Measurements from ENCODE around the gene PWWP2A. TPM values are rescaled to one million over a fixed set of nuclear protein-coding genes. Genes with fewer than 3 reads are reported as not detected.

The PWWP2A gene
- total and polyA plus RNA-seq, 2 of the 8 experiments (the other 6 are each of a cell fraction or from before 2014, with no cell fraction given) = 18.5 to 63.0 TPM

DNA sequence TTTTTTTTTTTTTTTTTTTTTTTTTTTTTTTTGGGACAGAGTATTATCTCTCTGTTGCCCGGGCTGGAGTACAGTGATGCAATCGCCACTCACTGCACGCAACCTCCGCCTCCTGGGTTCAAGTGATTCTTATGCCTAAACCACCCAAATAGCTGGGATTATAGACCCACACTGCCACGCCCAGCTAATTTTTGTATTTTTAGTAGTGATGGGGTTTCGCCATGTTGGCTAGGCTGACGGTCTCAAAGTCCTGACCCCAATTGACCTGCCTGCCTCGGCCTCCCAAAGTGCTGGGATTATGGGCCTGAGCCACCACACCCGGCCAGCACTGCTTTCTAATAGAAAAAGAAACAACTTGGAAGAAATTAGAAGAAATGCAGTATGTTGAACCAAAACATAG is 71.1 kb downstream of the PWWP2A start:
- Histone ChIP-seq H3K4me1 (replicated peaks in 1 of 4; ENCODE audit: control insufficient read depth in 3 of 4, insufficient read depth in 4 of 4, low read length in 3 of 4) (peaks cover 5 to 13% (median 9%) of the 10 kb centered on the region in 4 experiments; a peak in 5 of 7 replicates), H2BK5ac (ENCODE audit: low read depth, low read length) (no peak overlapping the region), H2AFZ (ENCODE audit: low read length) (no peak overlapping the region), H4K91ac (replicated peaks; ENCODE audit: insufficient read length, low read length) (no peak overlapping the region), H3K4ac (replicated peaks; ENCODE audit: insufficient read length, low read depth, low read length) (no peak overlapping the region), H2BK12ac (ENCODE audit: low read depth, low read length) (no peak overlapping the region), H2BK20ac (ENCODE audit: low read length) (no peak overlapping the region), H3K23ac (ENCODE audit: insufficient read length) (no peak overlapping the region), H2BK15ac (ENCODE audit: low read length) (no peak overlapping the region), H3K79me2 (ENCODE audit: control insufficient read depth in 1 of 2, insufficient read depth in 2 of 2, low read length in 2 of 2) (no peaks in the 10 kb centered on the region), H3K4me2 (ENCODE audit: insufficient read depth in 1 of 2, low read depth in 2 of 2, low read length in 2 of 2) (no peak overlapping the region), H3K23me2 (ENCODE audit: low read depth, low read length) (no peaks in the 10 kb centered on the region; the same call in 1 of the 2 replicates), H4K20me1 (replicated peaks in 1 of 2; ENCODE audit: control insufficient read depth in 1 of 2, insufficient read depth in 2 of 2, low read length in 2 of 2) (peaks cover 2% of the 10 kb centered on the region in 2 experiments), H4K5ac (ENCODE audit: insufficient read length, low read depth, low read length) (no peak overlapping the region), H3K27me3 (replicated peaks in 1 of 4; ENCODE audit: control insufficient read depth in 3 of 4, extremely low read depth in 1 of 4, insufficient read depth in 3 of 4, low read length in 3 of 4) (no peaks in the 10 kb centered on the region), H3K9ac (replicated peaks in 1 of 4; ENCODE audit: extremely low read depth in 1 of 4, low read depth in 3 of 4, low read length in 3 of 4) (no peak overlapping the region), H3K27ac (ENCODE audit: low read depth, low read length) (no peak overlapping the region), H3K14ac (ENCODE audit: insufficient read length) (no peak overlapping the region), H3K18ac (ENCODE audit: extremely low read depth, low read length) (no peak overlapping the region), H2AK5ac (ENCODE audit: low read depth, low read length) (no peak overlapping the region), H3K4me3 (ENCODE audit: extremely low read depth in 1 of 4, insufficient read depth in 2 of 4, low read depth in 3 of 4, low read length in 4 of 4) (no peak overlapping the region), H3K9me3 (ENCODE audit: insufficient read depth in 2 of 2, low read depth in 1 of 2, low read length in 1 of 2) (no peaks in the 10 kb centered on the region), H2BK120ac (replicated peaks; ENCODE audit: low read depth, low read length) (no peak overlapping the region), H3K36me3 (ENCODE audit: control insufficient read depth in 2 of 4, insufficient read depth in 4 of 4, low read length in 3 of 4) (peaks cover 2 to 44% (median 17%) of the 10 kb centered on the region in 4 experiments; a peak in 7 of 8 replicates), H4K8ac (ENCODE audit: extremely low read depth, insufficient read depth, low read length) (no peak overlapping the region), H3K79me1 (ENCODE audit: low read depth, low read length) (no peaks in the 10 kb centered on the region), H3K56ac (replicated peaks; ENCODE audit: insufficient read length, low read depth, low read length) (no peak overlapping the region)
- WGBS, 2 experiments (ENCODE audit: extremely low coverage in 1 of 2, insufficient coverage in 1 of 2, insufficient read length in 1 of 2, insufficient replicate concordance in 2 of 2, low coverage in 1 of 2, low lambda C conversion rate in 2 of 2, missing lambda C conversion rate in 1 of 2) = 93% methylated on average over 9 of the region's 9 CpGs; no CpG with 5 or more reads in 1 of the 2 experiments
- DNase-seq (ENCODE audit: low read depth in 1 of 2, low spot score in 2 of 2) = no peak
- ChIA-PET POLR2A (ENCODE audit: partially characterized antibody) (no interaction called here), CTCF (ENCODE audit: partially characterized antibody) (no interaction called here)
- TF ChIP-seq JUN (IDR thresholded peaks at IDR 0.05; ENCODE audit: low read depth, low read length) (no peak), SIX5 (IDR thresholded peaks at IDR 0.05; ENCODE audit: low read depth, low read length) (no peak), EP300 (IDR thresholded peaks at IDR 0.05; ENCODE audit: borderline replicate concordance in 1 of 2, low read depth in 2 of 2, low read length in 2 of 2) (no peak), KDM1A (IDR thresholded peaks at IDR 0.05; ENCODE audit: borderline replicate concordance, low read length) (no peak), EGR1 (IDR thresholded peaks at IDR 0.05; ENCODE audit: borderline replicate concordance, low read depth, low read length) (no peak), SP2 (IDR thresholded peaks at IDR 0.05; ENCODE audit: low read length) (no peak), BCL11A (IDR thresholded peaks at IDR 0.05; ENCODE audit: low read depth in 2 of 2, low read length in 2 of 2) (no peak), ASH2L (IDR thresholded peaks at IDR 0.05; ENCODE audit: low read length) (no peak), SP4 (IDR thresholded peaks at IDR 0.05; ENCODE audit: low read length) (no peak)
- FAIRE-seq = no peak
